ENCODE results near the gene NCOA7. TPM values are rescaled to one million over a fixed set of nuclear protein-coding genes. Genes with fewer than 3 reads are reported as not detected.

Gene NCOA7
- total and polyA plus RNA-seq, 4 donors: 8.6 to 40.9 (median 17.6) TPM

GRCh38 chr6:125793863-125794262 is 3.1 kb downstream of the NCOA7 start:
- WGBS: 85% methylated on average over 3 of the region's 3 CpGs
- DNase-seq (ENCODE audit: low spot score): no peak
- H3K9ac ChIP-seq (ENCODE audit: low read depth in 1 of 2, low read length in 2 of 2): no peak overlapping the region

GRCh38 chr6:125794342-125795137 is 3.8 kb downstream of the NCOA7 start:
- Histone ChIP-seq H3K9me3 (ENCODE audit: control insufficient read depth in 4 of 4, low read length in 3 of 4) (no peaks in the 10 kb centered on the region), H3K27ac (ENCODE audit: low read depth in 1 of 2, low read length in 2 of 2) (no peak overlapping the region), H3K36me3 (ENCODE audit: control insufficient read depth in 4 of 4, insufficient read depth in 3 of 4, low read depth in 1 of 4, low read length in 3 of 4) (peaks cover 0 to 3% (median 0%) of the 10 kb centered on the region in 4 donors), H3K27me3 (ENCODE audit: control insufficient read depth in 4 of 4, insufficient read depth in 4 of 4, low read length in 3 of 4) (no peaks in the 10 kb centered on the region), H3K4me1 (ENCODE audit: control insufficient read depth in 4 of 4, insufficient read depth in 4 of 4, low read length in 3 of 4) (peaks cover 4 to 35% (median 17%) of the 10 kb centered on the region in 4 donors), H3K9ac (ENCODE audit: low read depth in 1 of 2, low read length in 2 of 2) (no peak overlapping the region), H3K4me3 (ENCODE audit: low read depth in 1 of 3, low read length in 3 of 3) (no peak overlapping the region)
- WGBS: 95% methylated on average over 5 of the region's 5 CpGs
- TF ChIP-seq SP1 (IDR thresholded peaks at IDR 0.05) (no peak), HNF4G (IDR thresholded peaks at IDR 0.05) (no peak), TAF1 (conservative IDR thresholded peaks at IDR 0.05) (no peak), JUND (IDR thresholded peaks at IDR 0.05) (no peak), RAD21 (IDR thresholded peaks at IDR 0.05) (no peak), EGR1 (IDR thresholded peaks at IDR 0.05; ENCODE audit: low read depth in 2 of 2) (no peak), CTCF (IDR thresholded peaks at IDR 0.05; ENCODE audit: low read depth, low read length, missing input control) (no peak), ATF3 (IDR thresholded peaks at IDR 0.05) (no peak), MAX (IDR thresholded peaks at IDR 0.05) (no peak), YY1 (IDR thresholded peaks at IDR 0.05) (no peak), REST (IDR thresholded peaks at IDR 0.05) (no peak), FOXA1 (IDR thresholded peaks at IDR 0.05) (no peak), FOXA2 (IDR thresholded peaks at IDR 0.05) (no peak)
- DNase-seq (ENCODE audit: low spot score): no peak

More at GRCh38 chr6:125793863-125794262, 3.1 kb downstream of the NCOA7 start:
- Histone ChIP-seq H3K4me1 (ENCODE audit: control insufficient read depth in 4 of 4, insufficient read depth in 4 of 4, low read length in 3 of 4) (peaks cover 4 to 40% (median 20%) of the 10 kb centered on the region in 4 donors), H3K27ac (ENCODE audit: low read depth in 1 of 2, low read length in 2 of 2) (no peak overlapping the region), H3K9me3 (ENCODE audit: control insufficient read depth in 4 of 4, low read length in 3 of 4) (no peaks in the 10 kb centered on the region), H3K4me3 (ENCODE audit: low read depth in 1 of 3, low read length in 3 of 3) (no peak overlapping the region), H3K27me3 (ENCODE audit: control insufficient read depth in 4 of 4, insufficient read depth in 4 of 4, low read length in 3 of 4) (no peaks in the 10 kb centered on the region), H3K36me3 (ENCODE audit: control insufficient read depth in 4 of 4, insufficient read depth in 3 of 4, low read depth in 1 of 4, low read length in 3 of 4) (peaks cover 0 to 3% (median 0%) of the 10 kb centered on the region in 4 donors)
- TF ChIP-seq HNF4G (IDR thresholded peaks at IDR 0.05) (no peak), FOXA1 (IDR thresholded peaks at IDR 0.05) (no peak), RAD21 (IDR thresholded peaks at IDR 0.05) (no peak)

Data from liver (tissue), 9 donors.